WTC11 (cell line): ENCODE results near the gene AGBL4. TPM values are rescaled to one million over a fixed set of nuclear protein-coding genes. Genes with fewer than 3 reads are reported as not detected.

Source experiments
- ATAC-seq: fragments of 200-7000 bp; cut with Tn5 transposase; 2 replicates; pipeline ENCODE4 v1.10.0; 2021; ENCODE audit warnings: mild to moderate bottlenecking, moderate library complexity
- CTCF ChIA-PET: fragments of 300-600 bp; sonication (Branson Sonifier 250); formaldehyde crosslinking; loops from one replicate; lab custom pipeline; 2021; ENCODE audit warnings: antibody characterized with exemption; lab: Charles Lee
- POLR2A ChIA-PET: fragments of 350-600 bp; sonication (Branson Sonifier 250); formaldehyde crosslinking; loops from one replicate; lab custom pipeline; 2021; ENCODE audit warnings: antibody characterized with exemption; lab: Charles Lee
- DNase-seq: peaks from one replicate; pipeline ENCODE4 v3.0.0; 2021; ENCODE audit warnings: low spot score
- H3K27ac Mint-ChIP-seq: 2 replicates; pipeline ENCODE4 v1.8.0; 2021; ENCODE audit warnings: mixed read lengths
- H3K27me3 Mint-ChIP-seq: 2 replicates; pipeline ENCODE4 v1.8.0; 2021; ENCODE audit warnings: low read depth, mild to moderate bottlenecking, moderate library complexity, mixed read lengths
- H3K36me3 Mint-ChIP-seq: 2 replicates; pipeline ENCODE4 v1.8.0; 2021; ENCODE audit warnings: mixed read lengths
- H3K4me1 Mint-ChIP-seq: 2 replicates; pipeline ENCODE4 v1.8.0; 2022; ENCODE audit warnings: mixed read lengths
- H3K4me3 Mint-ChIP-seq: 2 replicates; pipeline ENCODE4 v1.8.0; 2021; ENCODE audit warnings: mild to moderate bottlenecking, moderate library complexity, mixed read lengths
- H3K9me3 Mint-ChIP-seq: 2 replicates; pipeline ENCODE4 v1.8.0; 2021; ENCODE audit warnings: mixed read lengths
- CTCF ChIP-seq: fragments of 200-600 bp; IDR thresholded peaks from 2 replicates; pipeline ENCODE4 v1.8.0; 2022; ENCODE audit warnings: antibody characterized with exemption
- EMX1 ChIP-seq: fragments of 250-450 bp; sonication (Bioruptor Pico); IDR thresholded peaks from 2 replicates; pipeline ENCODE4 v1.8.0; 2021; ENCODE audit warnings: mild to moderate bottlenecking
- ETV6 ChIP-seq: sonication (generic); formaldehyde crosslinking; IDR thresholded peaks from 2 replicates; pipeline ENCODE4 v1.8.1; 2022; ENCODE audit warnings: mild to moderate bottlenecking, missing genetic modification reagents
- GABPB1 ChIP-seq: sonication (generic); formaldehyde crosslinking; IDR thresholded peaks from 2 replicates; pipeline ENCODE4 v1.8.1; 2023; ENCODE audit warnings: mild to moderate bottlenecking, missing genetic modification reagents
- GTF2I ChIP-seq: fragments of 250-450 bp; sonication (Bioruptor Pico); conservative IDR thresholded peaks from 2 replicates; pipeline ENCODE4 v1.4.0; 2021; ENCODE audit warnings: mild to moderate bottlenecking
- HMGXB4 ChIP-seq: sonication (generic); formaldehyde crosslinking; IDR thresholded peaks from 2 replicates; pipeline ENCODE4 v1.8.1; 2023; ENCODE audit warnings: mild to moderate bottlenecking, moderate library complexity, missing genetic modification reagents
- IRF1 ChIP-seq: sonication (generic); formaldehyde crosslinking; IDR thresholded peaks from 2 replicates; pipeline ENCODE4 v1.8.0; 2023; ENCODE audit warnings: missing genetic modification reagents
- JAZF1 ChIP-seq: fragments of 250-450 bp; sonication (Bioruptor Pico); IDR thresholded peaks from 2 replicates; pipeline ENCODE4 v1.9.0; 2021; ENCODE audit warnings: moderate library complexity, mild to moderate bottlenecking, inconsistent platforms
- MAX ChIP-seq: sonication (generic); formaldehyde crosslinking; IDR thresholded peaks from 2 replicates; pipeline ENCODE4 v1.8.0; 2022; ENCODE audit warnings: mild to moderate bottlenecking, missing genetic modification reagents
- NFE2L1 ChIP-seq: sonication (generic); formaldehyde crosslinking; IDR thresholded peaks from 2 replicates; pipeline ENCODE4 v1.8.1; 2023; ENCODE audit warnings: missing genetic modification reagents
- OVOL2 ChIP-seq: fragments of 250-450 bp; sonication (Bioruptor Pico); IDR thresholded peaks from 2 replicates; pipeline ENCODE4 v1.9.0; 2021; ENCODE audit warnings: mild to moderate bottlenecking, borderline replicate concordance
- PREB ChIP-seq: sonication (generic); formaldehyde crosslinking; IDR thresholded peaks from 2 replicates; pipeline ENCODE4 v1.8.1; 2022; ENCODE audit warnings: mild to moderate bottlenecking, missing genetic modification reagents, moderate library complexity, borderline replicate concordance
- SMAD4 ChIP-seq: sonication (generic); formaldehyde crosslinking; IDR thresholded peaks from 2 replicates; pipeline ENCODE4 v1.8.0; 2022; ENCODE audit warnings: mild to moderate bottlenecking, missing genetic modification reagents
- TEAD1 ChIP-seq: sonication (generic); formaldehyde crosslinking; IDR thresholded peaks from 2 replicates; pipeline ENCODE4 v1.8.0; 2022; ENCODE audit warnings: mild to moderate bottlenecking, missing genetic modification reagents
- TP53 ChIP-seq: sonication (generic); formaldehyde crosslinking; IDR thresholded peaks from 2 replicates; pipeline ENCODE4 v1.8.1; 2023; ENCODE audit warnings: mild to moderate bottlenecking, missing genetic modification reagents
- USF1 ChIP-seq: sonication (generic); formaldehyde crosslinking; IDR thresholded peaks from 2 replicates; pipeline ENCODE4 v1.8.0; 2022; ENCODE audit warnings: mild to moderate bottlenecking, missing genetic modification reagents
- ZBTB43 ChIP-seq: sonication (generic); formaldehyde crosslinking; IDR thresholded peaks from 2 replicates; pipeline ENCODE4 v1.8.1; 2023; ENCODE audit warnings: mild to moderate bottlenecking, missing genetic modification reagents
- ZNF121 ChIP-seq: sonication (generic); formaldehyde crosslinking; IDR thresholded peaks from 2 replicates; pipeline ENCODE4 v1.8.0; 2023; ENCODE audit warnings: missing genetic modification reagents
- ZNF263 ChIP-seq: sonication (generic); formaldehyde crosslinking; IDR thresholded peaks from 2 replicates; pipeline ENCODE4 v1.8.1; 2022; ENCODE audit warnings: low read depth, mild to moderate bottlenecking, moderate library complexity, missing genetic modification reagents
- ZNF317 ChIP-seq: sonication (generic); formaldehyde crosslinking; IDR thresholded peaks from 2 replicates; pipeline ENCODE4 v1.8.1; 2023; ENCODE audit warnings: low read depth, mild to moderate bottlenecking, moderate library complexity, missing genetic modification reagents, borderline replicate concordance
- ZNF416 ChIP-seq: fragments of 250-450 bp; sonication (Bioruptor Pico); IDR thresholded peaks from 2 replicates; pipeline ENCODE4 v1.9.0; 2021; ENCODE audit warnings: mild to moderate bottlenecking, inconsistent platforms
- ZNF423 ChIP-seq: fragments of 250-450 bp; sonication (Bioruptor Pico); IDR thresholded peaks from 2 replicates; pipeline ENCODE4 v2.1.2; 2022; ENCODE audit warnings: mild to moderate bottlenecking, moderate library complexity
- ZSCAN18 ChIP-seq: fragments of 250-450 bp; sonication (Bioruptor Pico); IDR thresholded peaks from 2 replicates; pipeline ENCODE4 v2.1.2; 2022; ENCODE audit warnings: mild to moderate bottlenecking, moderate library complexity
- total RNA-seq: library from RNA; stranded (reverse); gene quantifications from 3 replicates; pipeline ENCODE4 v1.2.3, GENCODE V29; 2021

The AGBL4 gene
- total RNA-seq, 1 experiment from 2014 or later, result 0.87 TPM

- TF ChIP-seq PREB (CRISPR knock-in tag), result no peak
- no peak for TF ChIP-seq TP53 (CRISPR knock-in tag)
Measured at GRCh38 chr1:49358036-49358435, 665.7 kb downstream of the AGBL4 start (continued).

GRCh38 chr1:49356594-49356993 lies 667.2 kb downstream of the AGBL4 start:
- ChIA-PET POLR2A (no interaction called here), CTCF (interaction anchor here (0.7 to 1.0 kb wide), 2 partner anchors 295 to 320 kb away, joined by 4 to 6 read pairs; no protein-coding TSS in a partner anchor)
- no peak for DNase-seq
- no peak for TF ChIP-seq USF1 (CRISPR knock-in tag)
- no peak for TF ChIP-seq ZNF423 (CRISPR knock-in tag)
- no peak for TF ChIP-seq SMAD4 (CRISPR knock-in tag)
- no peak for TF ChIP-seq HMGXB4 (CRISPR knock-in tag)
- no peak for TF ChIP-seq NFE2L1 (CRISPR knock-in tag)
- TF ChIP-seq ZNF416 (CRISPR knock-in tag), result no peak
- TF ChIP-seq ZNF263 (CRISPR knock-in tag), result no peak
- no peak for TF ChIP-seq CTCF
- Mint-ChIP-seq H3K4me3 (no peak overlapping the region), H3K36me3 (no peaks in the 10 kb centered on the region), H3K27me3 (peaks cover 2% of the 10 kb centered on the region), H3K4me1 (peaks cover 2% of the 10 kb centered on the region; the same call in 1 of the 2 replicates), H3K9me3 (no peaks in the 10 kb centered on the region), H3K27ac (no peak overlapping the region)
- peak; percentile 93 for ATAC-seq

GRCh38 chr1:49351768-49352167 lies 672.0 kb downstream of the AGBL4 start:
- no peak overlapping the region for H3K4me3 Mint-ChIP-seq
- no peak overlapping the region for H3K27ac Mint-ChIP-seq
- POLR2A ChIA-PET, result no interaction called here
- H3K27me3 Mint-ChIP-seq, result peaks cover 8% of the 10 kb centered on the region
- CTCF ChIA-PET, result no interaction called here
- no peak for TF ChIP-seq ZNF317 (CRISPR knock-in tag)
- no peak for TF ChIP-seq IRF1
- no peak for TF ChIP-seq TEAD1 (CRISPR knock-in tag)
- ATAC-seq, result no peak
- no peak for DNase-seq
- no peaks in the 10 kb centered on the region; the same call in 1 of the 2 replicates for H3K4me1 Mint-ChIP-seq
- no peaks in the 10 kb centered on the region for H3K36me3 Mint-ChIP-seq
- H3K9me3 Mint-ChIP-seq, result peaks cover 5% of the 10 kb centered on the region

- H3K4me1 Mint-ChIP-seq, result peaks cover 6% of the 10 kb centered on the region; the same call in 1 of the 2 replicates
- H3K36me3 Mint-ChIP-seq, result peaks cover 21% of the 10 kb centered on the region
- ChIA-PET CTCF (no interaction called here), POLR2A (no interaction called here)
- peaks cover 8% of the 10 kb centered on the region for H3K27me3 Mint-ChIP-seq
- no peak overlapping the region for H3K27ac Mint-ChIP-seq
- H3K9me3 Mint-ChIP-seq, result peaks cover 30% of the 10 kb centered on the region
- DNase-seq, result no peak
- no peak overlapping the region for H3K4me3 Mint-ChIP-seq
- no peak for ATAC-seq
- TF ChIP-seq OVOL2 (no peak), EMX1 (CRISPR knock-in tag) (no peak), GTF2I (CRISPR knock-in tag) (no peak), ZNF121 (CRISPR knock-in tag) (no peak), JAZF1 (CRISPR knock-in tag) (no peak), ZBTB43 (CRISPR knock-in tag) (no peak), GABPB1 (CRISPR knock-in tag) (no peak), ZSCAN18 (CRISPR knock-in tag) (no peak), ETV6 (CRISPR knock-in tag) (no peak), MAX (CRISPR knock-in tag) (no peak), NFE2L1 (CRISPR knock-in tag) (no peak)
Measured at GRCh38 chr1:49346767-49347349, 676.9 kb downstream of the AGBL4 start.
